ENCODE measurements around the gene RABGAP1L.
A peak's percentile ranks its signal among the peaks of the same experiment; 100 is the strongest.

The RABGAP1L gene

GRCh38 chr1:174761335-174761734 is 602.0 kb downstream of the RABGAP1L start:
- Histone ChIP-seq H2BK12ac (ENCODE audit: low read length) (no peak overlapping the region), H3K36me3 (ENCODE audit: control insufficient read depth in 1 of 2, insufficient read depth in 2 of 2, low read length in 2 of 2) (no peaks in the 10 kb centered on the region), H3K4me2 (ENCODE audit: low read length) (no peak overlapping the region), H2AK5ac (ENCODE audit: low read length) (no peak overlapping the region), H3K9ac (ENCODE audit: low read length) (no peak overlapping the region), H3K18ac (ENCODE audit: low read length) (no peak overlapping the region), H2BK120ac (ENCODE audit: insufficient read depth, low read length, poor library complexity) (no peak overlapping the region), H2BK5ac (ENCODE audit: low read depth, low read length, poor library complexity) (no peak overlapping the region), H4K91ac (ENCODE audit: low read depth, low read length) (no peak overlapping the region), H3K23ac (ENCODE audit: low read length) (no peak overlapping the region), H3K79me1 (ENCODE audit: low read length) (no peaks in the 10 kb centered on the region), H3K79me2 (ENCODE audit: control insufficient read depth, insufficient read depth, low read length, poor library complexity) (no peaks in the 10 kb centered on the region), H4K8ac (ENCODE audit: low read depth, low read length) (no peak overlapping the region), H3K4me3 (ENCODE audit: low read depth, low read length) (no peak overlapping the region), H3K4me1 (ENCODE audit: control insufficient read depth in 1 of 2, insufficient read depth in 2 of 2, low read length in 2 of 2) (no peaks in the 10 kb centered on the region), H3K14ac (ENCODE audit: low read length) (no peak overlapping the region), H3K4ac (ENCODE audit: low read depth, low read length) (no peak overlapping the region), H2AFZ (ENCODE audit: insufficient read depth, low read length, poor library complexity) (no peak overlapping the region), H4K12ac (ENCODE audit: low read depth, low read length) (no peak overlapping the region), H3K27me3 (ENCODE audit: insufficient read depth, low read length) (no peaks in the 10 kb centered on the region), H3K9me3 (ENCODE audit: insufficient read depth, low read depth, low read length) (peaks cover 2% of the 10 kb centered on the region), H3K27ac (ENCODE audit: low read depth, low read length) (no peak overlapping the region)
- no CpG with 5 or more reads among the region's 19 CpGs for WGBS (ENCODE audit: extremely low coverage, insufficient coverage, insufficient read length)
- no peak for DNase-seq

DNA sequence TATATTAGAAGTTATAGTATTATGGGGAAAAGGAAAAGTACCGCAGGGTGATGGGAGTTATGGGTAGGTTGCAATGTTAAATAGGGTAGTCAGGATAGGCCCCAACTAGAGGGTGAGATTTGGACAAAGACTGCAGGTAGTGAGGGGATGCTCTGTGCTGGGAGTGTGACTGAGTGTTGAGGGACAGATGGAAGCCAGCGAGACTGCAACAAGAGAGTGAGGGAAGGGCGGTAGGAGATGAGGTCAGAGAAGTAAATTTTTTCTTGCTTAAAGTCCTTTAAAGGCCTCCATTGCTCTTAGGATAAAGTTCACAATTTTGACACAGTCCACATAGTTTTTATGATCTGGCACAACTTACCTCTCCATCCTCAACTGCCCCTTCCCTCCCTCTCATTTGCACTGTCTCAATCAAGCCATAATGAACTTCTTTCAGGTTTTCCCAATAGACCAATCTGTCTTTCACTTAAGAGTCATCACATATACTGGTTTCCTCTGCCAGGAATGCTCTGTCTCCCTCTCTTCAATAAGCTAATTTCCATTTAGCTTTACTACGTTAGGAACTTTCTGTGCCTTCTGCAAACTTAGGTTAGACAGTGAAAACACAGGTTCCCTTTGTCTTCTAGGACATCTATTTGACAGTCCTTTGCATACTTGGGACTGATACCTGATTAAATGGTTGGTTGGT is 602.7 kb downstream of the RABGAP1L start:
- no peak overlapping the region for H2AK5ac ChIP-seq (ENCODE audit: low read length)
- no peak overlapping the region for H2BK12ac ChIP-seq (ENCODE audit: low read length)
- H3K9me3 ChIP-seq (ENCODE audit: insufficient read depth, low read depth, low read length) = no peaks in the 10 kb centered on the region
- no peak overlapping the region for H2AFZ ChIP-seq (ENCODE audit: insufficient read depth, low read length, poor library complexity)
- H3K79me1 ChIP-seq (ENCODE audit: low read length) = no peaks in the 10 kb centered on the region
- no peak overlapping the region for H3K18ac ChIP-seq (ENCODE audit: low read length)
- no peak overlapping the region for H3K27ac ChIP-seq (ENCODE audit: low read depth, low read length)
- H2BK5ac ChIP-seq (ENCODE audit: low read depth, low read length, poor library complexity) = no peak overlapping the region
- no peak overlapping the region for H3K9ac ChIP-seq (ENCODE audit: low read length)
- no peaks in the 10 kb centered on the region for H3K36me3 ChIP-seq (ENCODE audit: control insufficient read depth in 1 of 2, insufficient read depth in 2 of 2, low read length in 2 of 2)
- WGBS (ENCODE audit: extremely low coverage, insufficient coverage, insufficient read length) = 100% methylated on average over 1 of the region's 4 CpGs
- H3K79me2 ChIP-seq (ENCODE audit: control insufficient read depth, insufficient read depth, low read length, poor library complexity) = no peaks in the 10 kb centered on the region
- no peaks in the 10 kb centered on the region for H3K4me1 ChIP-seq (ENCODE audit: control insufficient read depth in 1 of 2, insufficient read depth in 2 of 2, low read length in 2 of 2)
- no peak overlapping the region for H3K4ac ChIP-seq (ENCODE audit: low read depth, low read length)
- DNase-seq = no peak
- no peak overlapping the region for H3K14ac ChIP-seq (ENCODE audit: low read length)
- H4K8ac ChIP-seq (ENCODE audit: low read depth, low read length) = no peak overlapping the region
- H3K27me3 ChIP-seq (ENCODE audit: insufficient read depth, low read length) = no peaks in the 10 kb centered on the region
- no peak overlapping the region for H3K4me2 ChIP-seq (ENCODE audit: low read length)
- H2BK120ac ChIP-seq (ENCODE audit: insufficient read depth, low read length, poor library complexity) = no peak overlapping the region
- no peak overlapping the region for H4K12ac ChIP-seq (ENCODE audit: low read depth, low read length)
- H3K4me3 ChIP-seq (ENCODE audit: low read depth, low read length) = no peak overlapping the region
- H4K91ac ChIP-seq (ENCODE audit: low read depth, low read length) = no peak overlapping the region
- H3K23ac ChIP-seq (ENCODE audit: low read length) = no peak overlapping the region

GRCh38 chr1:174764191-174764590 is 604.9 kb downstream of the RABGAP1L start:
- Histone ChIP-seq H3K14ac (ENCODE audit: low read length) (no peak overlapping the region), H3K23ac (ENCODE audit: low read length) (no peak overlapping the region), H2BK5ac (ENCODE audit: low read depth, low read length, poor library complexity) (no peak overlapping the region), H3K27ac (ENCODE audit: low read depth, low read length) (no peak overlapping the region), H3K79me2 (ENCODE audit: control insufficient read depth, insufficient read depth, low read length, poor library complexity) (no peaks in the 10 kb centered on the region), H2AFZ (ENCODE audit: insufficient read depth, low read length, poor library complexity) (no peak overlapping the region), H3K9ac (ENCODE audit: low read length) (no peak overlapping the region), H3K79me1 (ENCODE audit: low read length) (no peaks in the 10 kb centered on the region), H3K18ac (ENCODE audit: low read length) (no peak overlapping the region), H3K4me3 (ENCODE audit: low read depth, low read length) (no peak overlapping the region), H3K4ac (ENCODE audit: low read depth, low read length) (no peak overlapping the region), H3K9me3 (ENCODE audit: insufficient read depth, low read depth, low read length) (no peaks in the 10 kb centered on the region), H3K4me2 (ENCODE audit: low read length) (no peak overlapping the region), H4K8ac (ENCODE audit: low read depth, low read length) (no peak overlapping the region), H2BK12ac (ENCODE audit: low read length) (no peak overlapping the region), H2BK120ac (ENCODE audit: insufficient read depth, low read length, poor library complexity) (no peak overlapping the region), H2AK5ac (ENCODE audit: low read length) (no peak overlapping the region), H3K4me1 (ENCODE audit: control insufficient read depth in 1 of 2, insufficient read depth in 2 of 2, low read length in 2 of 2) (no peaks in the 10 kb centered on the region), H4K12ac (ENCODE audit: low read depth, low read length) (no peak overlapping the region), H4K91ac (ENCODE audit: low read depth, low read length) (no peak overlapping the region), H3K36me3 (ENCODE audit: control insufficient read depth in 1 of 2, insufficient read depth in 2 of 2, low read length in 2 of 2) (no peaks in the 10 kb centered on the region), H3K27me3 (ENCODE audit: insufficient read depth, low read length) (no peaks in the 10 kb centered on the region)
- no peak for DNase-seq
- no CpG with 5 or more reads among the region's 2 CpGs for whole genome bisulfite sequencing (ENCODE audit: extremely low coverage, insufficient coverage, insufficient read length)

DNA sequence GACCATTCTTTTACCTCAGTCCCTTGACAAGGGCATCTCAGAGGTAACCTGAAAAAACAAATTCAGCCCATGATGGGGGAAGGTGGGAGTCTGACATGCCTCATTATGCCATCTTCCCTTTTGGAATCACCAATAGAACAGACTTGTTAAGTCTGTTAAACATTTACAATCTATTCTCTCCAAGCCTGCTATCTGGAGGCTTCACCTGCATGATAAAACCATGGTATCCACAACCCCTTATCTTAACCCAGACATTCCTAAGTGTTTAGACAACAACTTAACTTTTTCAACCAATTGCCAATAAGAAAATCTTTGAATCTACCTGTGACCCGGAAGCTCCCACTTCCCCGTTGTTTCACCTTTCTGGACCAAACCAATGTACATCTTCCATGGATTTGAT is 607.4 kb downstream of the RABGAP1L start:
- Histone ChIP-seq H3K4me2 (ENCODE audit: low read length) (no peak overlapping the region), H3K9ac (ENCODE audit: low read length) (no peak overlapping the region), H3K4me3 (ENCODE audit: low read depth, low read length) (no peak overlapping the region), H3K18ac (ENCODE audit: low read length) (no peak overlapping the region), H3K79me1 (ENCODE audit: low read length) (no peaks in the 10 kb centered on the region), H3K4ac (ENCODE audit: low read depth, low read length) (no peak overlapping the region), H3K27ac (ENCODE audit: low read depth, low read length) (no peak overlapping the region), H3K9me3 (ENCODE audit: insufficient read depth, low read depth, low read length) (no peaks in the 10 kb centered on the region), H3K27me3 (ENCODE audit: insufficient read depth, low read length) (no peaks in the 10 kb centered on the region), H4K12ac (ENCODE audit: low read depth, low read length) (no peak overlapping the region), H3K23ac (ENCODE audit: low read length) (no peak overlapping the region), H3K79me2 (ENCODE audit: control insufficient read depth, insufficient read depth, low read length, poor library complexity) (no peaks in the 10 kb centered on the region), H2AK5ac (ENCODE audit: low read length) (no peak overlapping the region), H4K8ac (ENCODE audit: low read depth, low read length) (no peak overlapping the region), H3K36me3 (ENCODE audit: control insufficient read depth in 1 of 2, insufficient read depth in 2 of 2, low read length in 2 of 2) (no peaks in the 10 kb centered on the region), H2BK12ac (ENCODE audit: low read length) (no peak overlapping the region), H2BK120ac (ENCODE audit: insufficient read depth, low read length, poor library complexity) (no peak overlapping the region), H4K91ac (ENCODE audit: low read depth, low read length) (no peak overlapping the region), H2BK5ac (ENCODE audit: low read depth, low read length, poor library complexity) (no peak overlapping the region), H3K14ac (ENCODE audit: low read length) (no peak overlapping the region), H3K4me1 (ENCODE audit: control insufficient read depth in 1 of 2, insufficient read depth in 2 of 2, low read length in 2 of 2) (no peaks in the 10 kb centered on the region), H2AFZ (ENCODE audit: insufficient read depth, low read length, poor library complexity) (no peak overlapping the region)
- DNase-seq = peak in 1 of 2 donors; percentile 43
- WGBS (ENCODE audit: extremely low coverage, insufficient coverage, insufficient read length) = no CpG with 5 or more reads among the region's 2 CpGs

Measured in trophoblast cell (in vitro differentiated cells and primary cell).